Naive B cell (primary cell): ENCODE data around the gene IFNA17. TPM values are rescaled to one million over a fixed set of nuclear protein-coding genes. Genes with fewer than 3 reads are reported as not detected.
"Not testable (repeated sequence)": the region's sequence is repeated elsewhere in the genome, so short reads cannot be mapped to it uniquely, and the experiment has no call there.

Experiments used
- ATAC-seq, 2 donors: fragments of 150-1000 bp; cut with Tn5 transposase; 2 replicates each; pipeline ENCODE4 v1.10.0; 2021; ENCODE audit warnings: low read depth in 2 of 2, mild to moderate bottlenecking in 2 of 2, moderate library complexity in 2 of 2
- DNase-seq: peaks from one replicate; pipeline ENCODE4 v3.0.0; 2022
- H3K27ac Mint-ChIP-seq, 6 donors: one replicate each; pipeline ENCODE4 v1.8.0; 2020 to 2022; ENCODE audit warnings: mild to moderate bottlenecking in 6 of 6, mixed read lengths in 6 of 6, moderate library complexity in 5 of 6, inconsistent platforms in 2 of 6
- H3K27me3 Mint-ChIP-seq, 3 donors: one replicate each; pipeline ENCODE4 v1.8.0; 2021 to 2022; ENCODE audit warnings: mixed read lengths in 3 of 3, mild to moderate bottlenecking in 1 of 3
- H3K36me3 Mint-ChIP-seq, 2 donors: one replicate each; pipeline ENCODE4 v1.8.0; 2020 to 2022; ENCODE audit warnings: mixed read lengths in 2 of 2, inconsistent platforms in 1 of 2, mild to moderate bottlenecking in 1 of 2
- H3K4me1 Mint-ChIP-seq, 3 donors: one replicate each; pipeline ENCODE4 v1.8.0; 2020 to 2022; ENCODE audit warnings: mixed read lengths in 3 of 3, inconsistent platforms in 1 of 3, mild to moderate bottlenecking in 1 of 3, moderate library complexity in 1 of 3
- H3K4me3 Mint-ChIP-seq, 8 donors: one replicate each; pipeline ENCODE4 v1.8.0; 2020 to 2022; ENCODE audit warnings: mild to moderate bottlenecking in 8 of 8, mixed read lengths in 8 of 8, moderate library complexity in 8 of 8, inconsistent platforms in 2 of 8
- H3K9me3 Mint-ChIP-seq, 7 donors: one replicate each; pipeline ENCODE4 v1.8.0; 2020 to 2022; ENCODE audit warnings: mixed read lengths in 7 of 7, mild to moderate bottlenecking in 5 of 7, inconsistent platforms in 2 of 7, moderate library complexity in 1 of 7
- polyA plus RNA-seq, 6 donors: library from polyadenylated mRNA; unstranded; fragments of 300-500 nt; fragmentation: Illumina TruSeq; gene quantifications; one replicate each; pipeline ENCODE4 v1.2.3, GENCODE V29; 2021; ENCODE audit warnings: low read depth in 6 of 6

Gene IFNA17
- polyA plus RNA-seq, 6 donors from 2014 or later = not detected

DNA sequence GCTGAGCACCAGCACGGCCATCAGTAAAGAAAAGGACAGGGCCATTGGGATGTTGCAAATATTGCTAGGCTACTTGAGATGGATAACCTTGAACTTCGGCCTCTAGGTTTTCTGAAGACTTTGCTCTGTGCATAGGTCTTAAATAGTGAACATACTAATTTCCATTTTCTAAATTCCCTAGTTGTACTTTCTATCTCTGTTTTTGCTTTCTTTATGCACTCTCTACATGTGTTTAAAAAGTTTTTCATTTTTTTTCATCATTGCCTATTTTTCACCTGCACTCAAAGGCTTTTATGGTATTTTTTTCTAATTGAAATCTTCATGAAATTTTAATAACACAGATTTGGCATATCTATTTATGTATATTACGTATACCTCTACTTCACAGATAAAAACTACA is 40.5 kb downstream of the IFNA17 start, which contains the start of gene IFNA4:
Gene IFNA4 (minus strand): TSS at position 101 of the 400 bp plus-strand sequence. CDS start 56 bp downstream, at position 45.
- not testable (repeated sequence) for H3K27ac Mint-ChIP-seq, DNase-seq, H3K36me3 Mint-ChIP-seq, H3K9me3 Mint-ChIP-seq, H3K4me3 Mint-ChIP-seq, ATAC-seq, H3K27me3 Mint-ChIP-seq
- H3K4me1 Mint-ChIP-seq = peaks cover 6 to 13% (median 8%) of the 10 kb centered on the region in 3 donors

DNA sequence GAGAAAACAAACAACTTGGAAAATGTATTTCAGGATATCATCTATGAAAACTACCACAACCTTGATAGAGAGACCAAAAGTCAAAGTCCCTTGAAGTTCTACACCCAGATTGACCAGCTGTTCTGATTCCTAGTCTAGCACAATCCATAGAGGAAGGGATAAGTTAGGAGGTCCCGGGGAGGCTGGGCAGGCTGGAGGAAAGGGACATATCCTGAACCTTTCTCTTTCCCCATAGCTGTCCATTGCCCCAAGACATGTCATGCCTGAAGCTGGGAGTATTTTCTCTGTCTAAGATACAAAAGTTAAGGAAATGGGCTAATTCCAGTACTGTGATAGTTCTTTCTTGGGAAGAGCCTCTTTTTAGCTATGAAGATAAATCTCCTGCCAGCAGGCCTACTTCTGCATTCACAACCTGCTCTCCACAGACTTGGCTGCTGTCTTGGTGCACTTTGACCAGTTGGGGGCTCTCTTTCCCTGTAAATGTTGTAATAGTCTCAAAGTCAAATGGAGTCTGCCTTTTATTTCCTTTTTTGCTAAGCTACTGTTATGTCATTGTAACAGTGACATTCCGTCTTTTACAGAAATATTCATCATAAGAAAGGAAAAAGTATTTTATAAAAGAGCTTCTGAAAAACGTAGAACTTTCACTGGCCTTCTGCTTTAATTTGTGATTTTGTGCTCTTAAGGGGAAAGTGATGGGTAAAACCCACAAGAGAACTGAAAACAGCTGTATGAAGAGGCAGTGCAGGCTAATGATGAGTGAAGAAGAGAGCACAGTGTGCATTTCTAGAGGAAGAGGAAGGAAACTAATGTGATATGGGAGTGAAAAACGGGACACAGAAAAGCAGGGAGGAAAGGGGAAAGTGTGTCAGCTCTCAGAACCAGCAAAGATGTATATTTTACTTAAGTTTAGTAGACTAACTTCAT is 44.9 kb downstream of the IFNA17 start:
- not testable (repeated sequence) for H3K36me3 Mint-ChIP-seq, H3K27me3 Mint-ChIP-seq, H3K9me3 Mint-ChIP-seq
- ATAC-seq = peak; percentile 88 to 94
- Mint-ChIP-seq H3K4me3 (peak overlapping the region in 2 of 8 donors; percentile 24 to 32), H3K27ac (peak overlapping the region in 3 of 6 donors; percentile 48 to 61 (median 56)), H3K4me1 (peaks cover 6 to 15% (median 8%) of the 10 kb centered on the region in 3 donors)
- DNase-seq = peak; percentile 29

Other genes with a start within 250 kb of the IFNA17 start
- 1 to 10 TPM; 1.2 to 8.1 (median 7.3) TPM for gene HACD4, start 196.6 kb downstream of the IFNA17 start, polyA plus RNA-seq
- not detected for gene IFNB1, start 150.3 kb downstream of the IFNA17 start, polyA plus RNA-seq
- not detected for gene IFNW1, start 86.4 kb downstream of the IFNA17 start, polyA plus RNA-seq
- gene IFNA21, start 61.6 kb downstream of the IFNA17 start, polyA plus RNA-seq = not detected
- gene IFNA4, start 40.6 kb downstream of the IFNA17 start, polyA plus RNA-seq = not detected
- not detected for gene IFNA7, start 26.0 kb downstream of the IFNA17 start, polyA plus RNA-seq
- not detected for gene IFNA10, start 21.1 kb downstream of the IFNA17 start, polyA plus RNA-seq
- gene IFNA16, start 10.9 kb downstream of the IFNA17 start, polyA plus RNA-seq = not detected
- gene IFNA14, start 11.8 kb upstream of the IFNA17 start, polyA plus RNA-seq = not detected
- not detected for gene IFNA5, start 77.1 kb upstream of the IFNA17 start, polyA plus RNA-seq
- gene KLHL9, start 107.2 kb upstream of the IFNA17 start, polyA plus RNA-seq = 10 to 100 TPM in 1 of 6 donors, 1 to 10 TPM in 5; 5.0 to 10.4 (median 6.2) TPM
- not detected for gene IFNA6, start 122.7 kb upstream of the IFNA17 start, polyA plus RNA-seq
- not detected for gene IFNA13, start 139.8 kb upstream of the IFNA17 start, polyA plus RNA-seq
- not detected for gene IFNA2, start 157.2 kb upstream of the IFNA17 start, polyA plus RNA-seq
- gene IFNA8, start 180.9 kb upstream of the IFNA17 start, polyA plus RNA-seq = not detected
- gene IFNA1, start 212.2 kb upstream of the IFNA17 start, polyA plus RNA-seq = not detected